H1 (cell line): ENCODE measurements around the gene MAGEA12. TPM values are rescaled to one million over a fixed set of nuclear protein-coding genes. Genes with fewer than 3 reads are reported as not detected.
"Not testable (repeated sequence)": the region's sequence is repeated elsewhere in the genome, so short reads cannot be mapped to it uniquely, and the experiment has no call there.

Experiments
- CTCF ChIA-PET: fragments of 300-600 bp; sonication (Branson Sonifier 250); formaldehyde crosslinking; loops from one replicate; lab custom pipeline; 2021; ENCODE audit not compliant: partially characterized antibody; lab: Charles Lee
- POLR2A ChIA-PET: fragments of 300-600 bp; sonication (Branson Sonifier 250); formaldehyde crosslinking; loops from one replicate; lab custom pipeline; 2021; ENCODE audit warnings: inconsistent platforms; ENCODE audit not compliant: partially characterized antibody; lab: Charles Lee
- DNase-seq, 2 experiments: peaks; one replicate each; pipeline versions ENCODE4 v3.0.0 to v3.0.0-alpha.2; 2010 to 2022; ENCODE audit warnings: low spot score in 2 of 2, low read depth in 1 of 2, mixed read lengths in 1 of 2
- FAIRE-seq: peaks from 2 replicates; lab custom pipeline; 2011; peaks lifted over from hg19 to GRCh38; lab: Jason Lieb, UNC
- H2AFZ ChIP-seq: 2 replicates; pipeline ENCODE4 v1.8.1; 2012; ENCODE audit warnings: low read length, inconsistent platforms
- H2AK5ac ChIP-seq: 2 replicates; pipeline ENCODE4 v1.6.1; 2013; ENCODE audit warnings: low read depth, low read length
- H2BK120ac ChIP-seq: replicated peaks from 2 replicates; pipeline ENCODE3; 2013; ENCODE audit warnings: low read depth, low read length, inconsistent platforms
- H2BK12ac ChIP-seq: 2 replicates; pipeline ENCODE4 v1.6.1; 2013; ENCODE audit warnings: low read depth, low read length
- H2BK15ac ChIP-seq: 2 replicates; pipeline ENCODE4 v1.6.1; 2013; ENCODE audit warnings: low read length
- H2BK20ac ChIP-seq: 2 replicates; pipeline ENCODE4 v1.6.1; 2013; ENCODE audit warnings: low read length
- H2BK5ac ChIP-seq: 2 replicates; pipeline ENCODE4 v1.6.1; 2013; ENCODE audit warnings: low read depth, low read length
- H3K14ac ChIP-seq: 2 replicates; pipeline ENCODE4 v1.6.1; 2013; ENCODE audit warnings: inconsistent platforms; ENCODE audit not compliant: insufficient read length
- H3K18ac ChIP-seq: 2 replicates; pipeline ENCODE4 v1.6.1; 2013; ENCODE audit warnings: low read length; ENCODE audit errors: extremely low read depth
- H3K23ac ChIP-seq: 2 replicates; pipeline ENCODE4 v1.6.1; 2013; ENCODE audit warnings: inconsistent platforms; ENCODE audit not compliant: insufficient read length
- H3K23me2 ChIP-seq: 2 replicates; pipeline ENCODE4 v1.6.1; 2013; ENCODE audit warnings: low read depth, low read length
- H3K27ac ChIP-seq: 2 replicates; pipeline ENCODE4 v1.6.1; 2011; ENCODE audit warnings: low read depth, low read length, inconsistent platforms
- H3K27me3 ChIP-seq, 4 experiments: replicated peaks in 1 of 4; 1 replicate in 1 of 4; 2 replicates in 3 of 4; pipeline versions ENCODE4 v1.6.1 to v1.8.1; 2011 to 2013; ENCODE audit warnings: low read length in 3 of 4, mild to moderate bottlenecking in 3 of 4, inconsistent platforms in 2 of 4, mixed read lengths in 2 of 4, moderate library complexity in 1 of 4; ENCODE audit not compliant: control insufficient read depth in 3 of 4, insufficient read depth in 3 of 4; ENCODE audit errors: extremely low read depth in 1 of 4
- H3K36me3 ChIP-seq, 4 experiments: 2 replicates each; pipeline versions ENCODE4 v1.6.1 to v1.8.1; 2011 to 2013; ENCODE audit warnings: mild to moderate bottlenecking in 4 of 4, low read length in 3 of 4, moderate library complexity in 2 of 4, control low read depth in 1 of 4, inconsistent platforms in 1 of 4; ENCODE audit not compliant: insufficient read depth in 4 of 4, control insufficient read depth in 2 of 4
- H3K4ac ChIP-seq: replicated peaks from 2 replicates; pipeline ENCODE3; 2013; ENCODE audit warnings: low read length, low read depth, mixed read lengths, inconsistent platforms; ENCODE audit not compliant: insufficient read length
- H3K4me1 ChIP-seq, 4 experiments: replicated peaks in 1 of 4; 1 replicate in 1 of 4; 2 replicates in 3 of 4; pipeline versions ENCODE4 v1.6.1 to v1.8.1; 2011 to 2013; ENCODE audit warnings: low read length in 3 of 4, inconsistent platforms in 2 of 4, mixed read lengths in 1 of 4; ENCODE audit not compliant: insufficient read depth in 4 of 4, control insufficient read depth in 3 of 4
- H3K4me2 ChIP-seq, 2 experiments: 2 replicates each; pipeline versions ENCODE4 v1.6.1 to v1.8.1; 2011 to 2013; ENCODE audit warnings: low read depth in 2 of 2, low read length in 2 of 2, control low read depth in 1 of 2, inconsistent platforms in 1 of 2, mild to moderate bottlenecking in 1 of 2; ENCODE audit not compliant: insufficient read depth in 1 of 2
- H3K4me3 ChIP-seq, 4 experiments: fragments of 200-600, 300-600 bp in 1 of 4; sonication (generic), shearing (Covaris generic), sonication (Bioruptor Twin) in 1 of 4; 2 replicates each; pipeline versions ENCODE4 v1.5.1 to v1.8.1; 2011 to 2016; ENCODE audit warnings: low read length in 4 of 4, low read depth in 3 of 4, control low read depth in 2 of 4, inconsistent platforms in 2 of 4, mild to moderate bottlenecking in 2 of 4, mixed read lengths in 1 of 4, moderate library complexity in 1 of 4; ENCODE audit not compliant: insufficient read depth in 2 of 4; ENCODE audit errors: extremely low read depth in 1 of 4
- H3K56ac ChIP-seq: replicated peaks from 2 replicates; pipeline ENCODE3; 2013; ENCODE audit warnings: low read depth, mild to moderate bottlenecking, mixed read lengths, low read length, inconsistent platforms; ENCODE audit not compliant: insufficient read length
- H3K79me1 ChIP-seq: 2 replicates; pipeline ENCODE4 v1.6.1; 2013; ENCODE audit warnings: low read depth, low read length, control low read depth
- H3K79me2 ChIP-seq, 2 experiments: 2 replicates each; pipeline versions ENCODE4 v1.6.1 to v1.8.1; 2012 to 2013; ENCODE audit warnings: low read length in 2 of 2, mild to moderate bottlenecking in 2 of 2, inconsistent platforms in 1 of 2; ENCODE audit not compliant: insufficient read depth in 2 of 2, control insufficient read depth in 1 of 2
- H3K9ac ChIP-seq, 4 experiments: replicated peaks in 1 of 4; 1 replicate in 1 of 4; 2 replicates in 3 of 4; pipeline versions ENCODE4 v1.6.1 to v1.8.1; 2011 to 2013; ENCODE audit warnings: low read depth in 3 of 4, low read length in 3 of 4, control low read depth in 2 of 4, mild to moderate bottlenecking in 2 of 4, moderate library complexity in 2 of 4, inconsistent platforms in 1 of 4; ENCODE audit errors: extremely low read depth in 1 of 4
- H3K9me3 ChIP-seq, 2 experiments: 2 replicates each; pipeline versions ENCODE4 v1.6.1 to v1.8.1; 2012 to 2013; ENCODE audit warnings: mild to moderate bottlenecking in 2 of 2, moderate library complexity in 2 of 2, control low read depth in 1 of 2, inconsistent platforms in 1 of 2, low read depth in 1 of 2, low read length in 1 of 2, mixed read lengths in 1 of 2; ENCODE audit not compliant: insufficient read depth in 2 of 2
- H4K20me1 ChIP-seq, 2 experiments: replicated peaks in 1 of 2; 2 replicates each; pipeline versions ENCODE3 to v1.8.1; 2011 to 2013; ENCODE audit warnings: inconsistent platforms in 2 of 2, low read length in 2 of 2, mild to moderate bottlenecking in 1 of 2; ENCODE audit not compliant: insufficient read depth in 2 of 2, control insufficient read depth in 1 of 2
- H4K5ac ChIP-seq: 2 replicates; pipeline ENCODE4 v1.6.1; 2013; ENCODE audit warnings: low read length, low read depth, mixed read lengths, inconsistent platforms; ENCODE audit not compliant: insufficient read length
- H4K8ac ChIP-seq: 2 replicates; pipeline ENCODE4 v1.8.0; 2013; ENCODE audit warnings: mild to moderate bottlenecking, moderate library complexity, low read length, inconsistent platforms; ENCODE audit not compliant: insufficient read depth; ENCODE audit errors: extremely low read depth
- H4K91ac ChIP-seq: replicated peaks from 2 replicates; pipeline ENCODE3; 2013; ENCODE audit warnings: low read length, mixed read lengths, inconsistent platforms; ENCODE audit not compliant: insufficient read length
- WGBS, 2 experiments: shearing (Covaris generic) in 1 of 2; methylation state at CpG; one replicate each; pipeline versions ENCODE4 v1.1.6 to v1.1.7; 2013 to 2015; ENCODE audit warnings: low lambda C conversion rate in 2 of 2, mixed read lengths in 2 of 2, inconsistent platforms in 1 of 2, low coverage in 1 of 2, missing lambda C conversion rate in 1 of 2; ENCODE audit not compliant: insufficient replicate concordance in 2 of 2, insufficient coverage in 1 of 2, insufficient read length in 1 of 2; ENCODE audit errors: extremely low coverage in 1 of 2, missing lambda C conversion rate in 1 of 2; 5-methylcytosine and 5-hydroxymethylcytosine counted together
- polyA plus RNA-seq, 7 experiments: library from polyadenylated mRNA; depleted of rRNA in 3 of 7; stranded (reverse) in 5 of 7; unstranded in 2 of 7; fragments of >200 nt in 5 of 7; fragments of 200-250 nt in 2 of 7; gene quantifications; 1 replicate in 5 of 7; 2 replicates in 1 of 7; 4 replicates in 1 of 7; pipeline versions ENCODE4 v1.2.1 to v1.2.3, GENCODE V29; 2011 to 2013; ENCODE audit warnings: missing spikeins in 2 of 7, mixed read lengths in 2 of 7
- total RNA-seq: library from RNA; stranded (reverse); fragmentation: NEBNext Ultra II Directional; extraction: Animal tissue kit (Norgen Biotek cat#: 25700); gene quantifications from 2 replicates; pipeline ENCODE4 v1.2.1, GENCODE V29; 2021

Gene MAGEA12
- total and polyA plus RNA-seq, 2 of the 8 experiments (the other 6 are each of a cell fraction or from before 2014, with no cell fraction given), result not detected

GRCh38 chrX:152713815-152714787, 19.5 kb upstream of the MAGEA12 start, which contains the start of gene MAGEA2B:
Gene MAGEA2B (plus strand): TSS chrX:152714628. CDS start chrX:152717107, 2,479 bp downstream.
- POLR2A ChIA-PET, H2BK15ac ChIP-seq, H3K56ac ChIP-seq, CTCF ChIA-PET, H3K18ac ChIP-seq, H2AK5ac ChIP-seq, H3K9ac ChIP-seq, H4K8ac ChIP-seq, H4K91ac ChIP-seq, H3K79me1 ChIP-seq, H2BK5ac ChIP-seq, H3K36me3 ChIP-seq, H4K5ac ChIP-seq, H3K79me2 ChIP-seq, H2BK120ac ChIP-seq, H3K23ac ChIP-seq, H3K4me1 ChIP-seq, DNase-seq, H2BK20ac ChIP-seq, H2AFZ ChIP-seq, H3K27me3 ChIP-seq, H3K4me3 ChIP-seq, H3K9me3 ChIP-seq, H2BK12ac ChIP-seq, H3K14ac ChIP-seq, H3K23me2 ChIP-seq, H3K4me2 ChIP-seq, H3K4ac ChIP-seq, H4K20me1 ChIP-seq, H3K27ac ChIP-seq: not testable (repeated sequence)
- FAIRE-seq, result peak; percentile 78
- WGBS, 2 experiments, result no CpG with 5 or more reads among the region's 35 CpGs
